Measurements from ENCODE around the gene MAP2K5. TPM values are rescaled to one million over a fixed set of nuclear protein-coding genes. Genes with fewer than 3 reads are reported as not detected.

Gene MAP2K5
- total RNA-seq, 4 donors from 2014 or later = 10.2 to 13.8 (median 11.9) TPM

- WGBS, 2 donors = 2% methylated on average over 23 of the region's 23 CpGs
- TF ChIP-seq EP300 (IDR thresholded peaks at IDR 0.05) (no peak), CTCF (IDR thresholded peaks at IDR 0.05) (no peak), POLR2A (IDR thresholded peaks at IDR 0.05) (no peak)
Observed at GRCh38 chr15:67521783-67522568, 20.5 kb upstream of the MAP2K5 start.

GRCh38 chr15:67523330-67523729 is 19.2 kb upstream of the MAP2K5 start:
- no peaks in the 10 kb centered on the region for H3K27me3 ChIP-seq
- peak overlapping the region in 1 of 4 donors; percentile 96 for H3K27ac ChIP-seq
- peaks cover 0 to 12% (median 0%) of the 10 kb centered on the region in 3 donors for H3K36me3 ChIP-seq
- TF ChIP-seq POLR2A (IDR thresholded peaks at IDR 0.05) (no peak), EP300 (IDR thresholded peaks at IDR 0.05) (no peak), CTCF (IDR thresholded peaks at IDR 0.05) (no peak)
- peak overlapping the region in 1 of 4 donors; percentile 89 for H3K4me3 ChIP-seq
- WGBS, 2 donors = 70 to 88% methylated on average over 1 of the region's 1 CpG
- no peaks in the 10 kb centered on the region for H3K9me3 ChIP-seq
- peaks cover 0 to 39% (median 13%) of the 10 kb centered on the region in 4 donors for H3K4me1 ChIP-seq
- DNase-seq (ENCODE audit: low spot score in 2 of 2) = no peak

More at GRCh38 chr15:67521783-67522568, 20.5 kb upstream of the MAP2K5 start:
- Histone ChIP-seq H3K36me3 (peaks cover 0 to 6% (median 0%) of the 10 kb centered on the region in 3 donors), H3K9me3 (no peaks in the 10 kb centered on the region), H3K27ac (peak overlapping the region; percentile 87 to 99 (median 94)), H3K4me3 (peak overlapping the region; percentile 64 to 99 (median 93)), H3K4me1 (peaks cover 0 to 39% (median 13%) of the 10 kb centered on the region in 4 donors), H3K27me3 (no peaks in the 10 kb centered on the region)
- no peak for DNase-seq (ENCODE audit: low spot score in 2 of 2)

GRCh38 chr15:67524235-67524634 is 18.3 kb upstream of the MAP2K5 start:
- H3K9me3 ChIP-seq = no peaks in the 10 kb centered on the region
- H3K4me3 ChIP-seq = no peak overlapping the region
- H3K36me3 ChIP-seq = peaks cover 0 to 21% (median 0%) of the 10 kb centered on the region in 3 donors
- no peak overlapping the region for H3K27ac ChIP-seq
- no peak for DNase-seq (ENCODE audit: low spot score in 2 of 2)
- H3K27me3 ChIP-seq = no peaks in the 10 kb centered on the region
- TF ChIP-seq POLR2A (IDR thresholded peaks at IDR 0.05) = no peak
- H3K4me1 ChIP-seq = peaks cover 0 to 39% (median 13%) of the 10 kb centered on the region in 4 donors

- Histone ChIP-seq H3K36me3 (peaks cover 0 to 28% (median 0%) of the 10 kb centered on the region in 3 donors), H3K27me3 (no peaks in the 10 kb centered on the region), H3K27ac (no peak overlapping the region), H3K9me3 (no peaks in the 10 kb centered on the region), H3K4me3 (no peak overlapping the region), H3K4me1 (peaks cover 0 to 16% (median 2%) of the 10 kb centered on the region in 4 donors)
- 92% methylated on average over 3 of the region's 3 CpGs for WGBS, 2 donors
- DNase-seq (ENCODE audit: low spot score in 2 of 2) = no peak
- TF ChIP-seq CTCF (IDR thresholded peaks at IDR 0.05) = no peak
- no peak for TF ChIP-seq POLR2A (IDR thresholded peaks at IDR 0.05)
- TF ChIP-seq EP300 (IDR thresholded peaks at IDR 0.05) = no peak
Observed at GRCh38 chr15:67528513-67528912, 14.0 kb upstream of the MAP2K5 start.

GRCh38 chr15:67531379-67531914 is 11.1 kb upstream of the MAP2K5 start:
- Histone ChIP-seq H3K9me3 (no peaks in the 10 kb centered on the region), H3K36me3 (peaks cover 0 to 22% (median 0%) of the 10 kb centered on the region in 3 donors), H3K27me3 (no peaks in the 10 kb centered on the region), H3K4me3 (no peak overlapping the region), H3K4me1 (no peaks in the 10 kb centered on the region), H3K27ac (no peak overlapping the region)
- whole genome bisulfite sequencing, 2 donors = 74 to 78% methylated on average over 3 of the region's 3 CpGs
- DNase-seq (ENCODE audit: low spot score in 2 of 2) = no peak
- TF ChIP-seq EP300 (IDR thresholded peaks at IDR 0.05) = no peak
- no peak for TF ChIP-seq POLR2A (IDR thresholded peaks at IDR 0.05)
- no peak for TF ChIP-seq CTCF (IDR thresholded peaks at IDR 0.05)

Data from tibial nerve (tissue), 4 donors.